Right lobe of liver (tissue), 6 donors: ENCODE data around the gene TCF15. TPM values are rescaled to one million over a fixed set of nuclear protein-coding genes. Genes with fewer than 3 reads are reported as not detected.

Source experiments
- ATAC-seq, 4 donors: fragments of 200-7000 bp; cut with Tn5 transposase; one replicate each; pipeline ENCODE4 v1.9.1; 2020; ENCODE audit warnings: mild to moderate bottlenecking in 4 of 4, moderate library complexity in 4 of 4
- DNase-seq, 3 donors: peaks; one replicate each; pipeline ENCODE4 v3.0.0-alpha.2; 2020
- H3K27ac ChIP-seq, 3 donors: fragments of 200-600 bp; one replicate each; pipeline ENCODE4 v1.8.0; 2022
- H3K27me3 ChIP-seq, 2 donors: fragments of 200-600 bp; one replicate each; pipeline ENCODE4 v1.8.0; 2022
- H3K36me3 ChIP-seq, 4 donors: fragments of 200-600 bp; sonication (generic) in 1 of 4; one replicate each; pipeline versions ENCODE4 v1.5.1 to v1.8.0; 2017 to 2022; ENCODE audit warnings: control low read depth in 1 of 4
- H3K4me1 ChIP-seq, 4 donors: fragments of 200-600 bp; sonication (generic) in 1 of 4; one replicate each; pipeline versions ENCODE4 v1.5.1 to v1.8.0; 2017 to 2022; ENCODE audit warnings: control low read depth in 1 of 4
- H3K4me3 ChIP-seq, 3 donors: fragments of 200-600 bp; one replicate each; pipeline ENCODE4 v1.8.0; 2022
- H3K9me3 ChIP-seq, 4 donors: fragments of 200-600 bp; sonication (generic) in 1 of 4; one replicate each; pipeline versions ENCODE4 v1.5.1 to v1.8.0; 2017 to 2022; ENCODE audit warnings: control low read depth in 1 of 4
- CTCF ChIP-seq, 4 donors: fragments of 200-600 bp in 3 of 4; fragments of 450-650 bp in 1 of 4; IDR thresholded peaks; one replicate each; pipeline versions ENCODE4 v1.5.1 to v1.8.0; 2016 to 2022; ENCODE audit warnings: antibody characterized with exemption in 4 of 4, mild to moderate bottlenecking in 2 of 4
- POLR2A ChIP-seq: fragments of 450-650 bp; IDR thresholded peaks from one replicate; pipeline ENCODE4 v1.6.1; 2017; ENCODE audit warnings: antibody characterized with exemption, mild to moderate bottlenecking
- WGBS: methylation state at CpG from one replicate; pipeline ENCODE4 v1.1.6; 2018; ENCODE audit warnings: low coverage, low lambda C conversion rate; ENCODE audit not compliant: insufficient coverage; ENCODE audit errors: missing lambda C conversion rate; 5-methylcytosine and 5-hydroxymethylcytosine counted together
- intact Hi-C, 2 donors: fragments of 100-400 bp; cut with DNase I; formaldehyde crosslinking; loops; one replicate each; pipeline versions ENCODE4 v1.11.2 to v1.14.1; 2022
- total RNA-seq, 6 experiments: library from RNA; depleted of rRNA in 2 of 6; stranded (reverse); fragments of >200 nt in 2 of 6; fragmentation: NEBNext Ultra II Directional in 3 of 6; extraction: Animal tissue kit (Norgen Biotek cat#: 25700) in 3 of 6; gene quantifications; one replicate each; pipeline versions ENCODE4 v1.1.0 to v1.2.4, GENCODE V29; 2016 to 2023
- donor health status: DM: no; HTN: yes; CAD: no.
- donor health status: DM: no; HTN: no; CAD: no.
- donor health status: DM: no; HTN: no; CAD: no.
- donor health status: DM: no; HTN: yes; CAD: no.
- donor health status: DM: no; HTN: yes; CAD: no.

The TCF15 gene
- total RNA-seq, 6 experiments from 2014 or later = 0.33 TPM; not detected in 5

DNA sequence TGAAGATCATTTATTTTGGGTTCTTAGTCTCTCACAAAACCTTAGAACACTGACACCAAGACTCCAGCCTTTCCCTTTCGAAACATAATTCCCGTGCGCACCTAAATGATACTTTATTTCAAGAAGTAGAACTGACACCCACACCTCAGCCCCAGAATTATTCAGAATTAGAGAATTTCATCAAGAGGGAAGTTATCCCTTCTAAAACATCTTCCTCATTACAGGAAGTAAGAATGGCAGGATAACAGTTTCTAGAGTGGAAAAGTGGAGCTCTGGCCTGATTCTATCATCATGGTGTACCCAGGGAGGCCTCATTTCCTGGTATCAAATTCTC, 44.3 kb upstream of the TCF15 start:
- intact Hi-C loops = no loop called here
- no peaks in the 10 kb centered on the region for H3K9me3 ChIP-seq
- peaks cover 0 to 7% (median 0%) of the 10 kb centered on the region in 4 donors for H3K4me1 ChIP-seq
- no peak overlapping the region for H3K27ac ChIP-seq
- H3K4me3 ChIP-seq = no peak overlapping the region
- no peak for DNase-seq
- peaks cover 0 to 11% (median 1%) of the 10 kb centered on the region in 4 donors for H3K36me3 ChIP-seq
- no peak for ATAC-seq
- H3K27me3 ChIP-seq = no peaks in the 10 kb centered on the region
- TF ChIP-seq CTCF (IDR thresholded peaks at IDR 0.05) (no peak), POLR2A (no peak)
- WGBS = 89% methylated on average over 3 of the region's 3 CpGs

GRCh38 chr20:653590-654416, 43.7 kb upstream of the TCF15 start:
- TF ChIP-seq CTCF (IDR thresholded peaks at IDR 0.05) = no peak
- no peak for TF ChIP-seq POLR2A
- ATAC-seq (peak; percentile 1 to 28 (median 14)), DNase-seq (peak in 1 of 3 donors; percentile 54)
- peak overlapping the region; percentile 75 to 83 (median 82) for H3K27ac ChIP-seq
- 5% methylated on average over 10 of the region's 31 CpGs for WGBS
- H3K27me3 ChIP-seq = no peaks in the 10 kb centered on the region
- peaks cover 0 to 7% (median 0%) of the 10 kb centered on the region in 4 donors for H3K4me1 ChIP-seq
- H3K4me3 ChIP-seq = peak overlapping the region; percentile 71 to 75 (median 72)
- H3K9me3 ChIP-seq = no peaks in the 10 kb centered on the region
- peaks cover 0 to 16% (median 3%) of the 10 kb centered on the region in 4 donors for H3K36me3 ChIP-seq
- intact Hi-C loops = no loop called here

- H3K4me1 ChIP-seq = peaks cover 0 to 7% (median 0%) of the 10 kb centered on the region in 4 donors
- no CpG with 5 or more reads among the region's 74 CpGs for WGBS
- ATAC-seq (peak; percentile 93 to 96 (median 94)), DNase-seq (peak; percentile 94 to 95 (median 95))
- H3K27me3 ChIP-seq = no peaks in the 10 kb centered on the region
- peak; percentile 83 for TF ChIP-seq POLR2A
- peak; percentile 57 to 66 (median 58) for TF ChIP-seq CTCF (IDR thresholded peaks at IDR 0.05)
- intact Hi-C loops = no loop called here
- peaks cover 0 to 22% (median 7%) of the 10 kb centered on the region in 4 donors for H3K36me3 ChIP-seq
- H3K9me3 ChIP-seq = no peaks in the 10 kb centered on the region
- H3K27ac ChIP-seq = peak within 1 kb of the TSS; percentile 75 to 83 (median 82)
- peak within 1 kb of the TSS; percentile 71 to 75 (median 72) for H3K4me3 ChIP-seq
Observed at GRCh38 chr20:653110-653589, 43.0 kb upstream of the TCF15 start, which contains the start of gene SRXN1. Gene SRXN1, minus strand, starts transcription at chr20:653200. Its CDS starts 15 bp downstream, at chr20:653185.

DNA sequence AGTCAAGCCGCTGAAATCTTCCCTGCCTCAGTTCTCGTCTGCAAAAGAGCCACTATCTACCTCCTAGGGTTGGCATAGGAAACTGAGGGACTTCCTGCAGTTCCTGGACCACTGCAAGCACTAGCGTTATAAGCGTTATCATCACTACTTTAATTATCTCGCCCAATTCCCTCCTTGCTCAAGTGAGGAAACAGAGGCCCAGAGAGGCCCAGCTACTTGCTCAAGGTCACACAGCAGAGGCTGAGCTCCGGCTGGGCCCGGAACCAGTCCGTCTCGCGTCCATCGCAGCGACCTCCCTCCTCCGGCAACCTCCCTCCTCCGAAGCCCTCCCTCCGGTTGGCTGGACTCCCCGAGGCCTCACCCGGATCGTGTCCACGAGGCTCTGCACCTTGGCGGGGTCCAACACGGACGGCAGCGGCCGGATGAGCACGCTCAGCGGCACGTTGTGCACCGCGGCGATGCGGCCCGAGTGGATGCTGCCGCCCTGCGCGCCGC, 42.6 kb upstream of the TCF15 start:
- intact Hi-C loops = no loop called here
- Histone ChIP-seq H3K27me3 (no peaks in the 10 kb centered on the region), H3K27ac (peak overlapping the region; percentile 75 to 83 (median 82)), H3K36me3 (peaks cover 0 to 27% (median 11%) of the 10 kb centered on the region in 4 donors), H3K4me1 (peaks cover 0 to 8% (median 0%) of the 10 kb centered on the region in 4 donors), H3K9me3 (no peaks in the 10 kb centered on the region), H3K4me3 (peak overlapping the region; percentile 71 to 75 (median 72))
- TF ChIP-seq POLR2A (no peak), CTCF (IDR thresholded peaks at IDR 0.05) (no peak)
- DNase-seq (peak; percentile 50 to 72 (median 56)), ATAC-seq (peak in 2 of 4 donors; percentile 1 to 18)
- WGBS = 0% methylated on average over 8 of the region's 36 CpGs
